Lung (tissue), 12 donors: ENCODE results near the gene RAI1. TPM values are rescaled to one million over a fixed set of nuclear protein-coding genes. Genes with fewer than 3 reads are reported as not detected.

ENCODE experiments used
- ATAC-seq: fragments of 200-7000 bp; cut with Tn5 transposase; one replicate; pipeline ENCODE4 v1.9.1; 2020; ENCODE audit warnings: moderate number of reproducible peaks; ENCODE audit not compliant: insufficient read depth, low FRiP score
- DNase-seq, 3 donors: peaks; one replicate each; pipeline ENCODE4 v3.0.0-alpha.2; 2013 to 2017
- H3K27ac ChIP-seq, 2 donors: one replicate each; pipeline ENCODE4 v1.5.1; 2013; ENCODE audit warnings: mild to moderate bottlenecking in 2 of 2, moderate library complexity in 2 of 2, control low read depth in 1 of 2, inconsistent platforms in 1 of 2, low read depth in 1 of 2, low read length in 1 of 2
- H3K27me3 ChIP-seq, 3 donors: one replicate each; pipeline ENCODE4 v1.5.1; 2013; ENCODE audit warnings: low read length in 2 of 3; ENCODE audit not compliant: control insufficient read depth in 3 of 3, insufficient read depth in 3 of 3
- H3K36me3 ChIP-seq, 4 donors: one replicate each; pipeline ENCODE4 v1.5.1; 2013; ENCODE audit warnings: low read length in 4 of 4, mild to moderate bottlenecking in 1 of 4, moderate library complexity in 1 of 4; ENCODE audit not compliant: control insufficient read depth in 4 of 4, insufficient read depth in 4 of 4
- H3K4me1 ChIP-seq, 5 donors: one replicate each; pipeline ENCODE4 v1.5.1; 2013; ENCODE audit warnings: low read length in 5 of 5, mild to moderate bottlenecking in 2 of 5, moderate library complexity in 1 of 5; ENCODE audit not compliant: control insufficient read depth in 5 of 5, insufficient read depth in 5 of 5
- H3K4me3 ChIP-seq: one replicate; pipeline ENCODE4 v1.5.1; 2013; ENCODE audit warnings: mild to moderate bottlenecking, control low read depth, moderate library complexity
- H3K9ac ChIP-seq, 2 donors: one replicate each; pipeline ENCODE4 v1.5.1; 2013; ENCODE audit warnings: low read length in 2 of 2, control low read depth in 1 of 2; ENCODE audit not compliant: insufficient read depth in 1 of 2
- H3K9me3 ChIP-seq, 4 donors: one replicate each; pipeline ENCODE4 v1.5.1; 2013; ENCODE audit warnings: low read length in 3 of 4, mild to moderate bottlenecking in 1 of 4, moderate library complexity in 1 of 4; ENCODE audit not compliant: control insufficient read depth in 4 of 4, insufficient read depth in 3 of 4
- WGBS, 2 donors: extraction: QIAGEN DNeasy Blood & Tissue Kit; methylation state at CpG; one replicate each; pipeline ENCODE4 v1.1.7; 2013; 5-methylcytosine and 5-hydroxymethylcytosine counted together
- polyA plus RNA-seq, 2 donors: library from polyadenylated mRNA; stranded (reverse); fragments of 200-250 nt; gene quantifications; one replicate each; pipeline ENCODE4 v1.2.1, GENCODE V29; 2013
- total RNA-seq, 2 donors: library from RNA; depleted of rRNA in 1 of 2; stranded (reverse); fragments of >200 nt in 1 of 2; gene quantifications; one replicate each; pipeline ENCODE4 v1.2.1, GENCODE V29; 2014 to 2021
- TF ChIP-seq, protein P1 (sequence below): IDR thresholded peaks from 2 replicates; pipeline ENCODE4 v1.5.1; 2012; ENCODE audit warnings: mild to moderate bottlenecking; ENCODE audit errors: control extremely low read depth, extremely low read depth
- donor health status: control.
- donor health status: control.
- donor health status: Bipolar disorder and iron deficiency.
- donor health status: healthy.
- donor health status: DM: yes; HTN: yes; CAD: no.

Gene RAI1
- total and polyA plus RNA-seq, 4 donors, result 14.5 to 44.4 (median 28.3) TPM

DNA sequence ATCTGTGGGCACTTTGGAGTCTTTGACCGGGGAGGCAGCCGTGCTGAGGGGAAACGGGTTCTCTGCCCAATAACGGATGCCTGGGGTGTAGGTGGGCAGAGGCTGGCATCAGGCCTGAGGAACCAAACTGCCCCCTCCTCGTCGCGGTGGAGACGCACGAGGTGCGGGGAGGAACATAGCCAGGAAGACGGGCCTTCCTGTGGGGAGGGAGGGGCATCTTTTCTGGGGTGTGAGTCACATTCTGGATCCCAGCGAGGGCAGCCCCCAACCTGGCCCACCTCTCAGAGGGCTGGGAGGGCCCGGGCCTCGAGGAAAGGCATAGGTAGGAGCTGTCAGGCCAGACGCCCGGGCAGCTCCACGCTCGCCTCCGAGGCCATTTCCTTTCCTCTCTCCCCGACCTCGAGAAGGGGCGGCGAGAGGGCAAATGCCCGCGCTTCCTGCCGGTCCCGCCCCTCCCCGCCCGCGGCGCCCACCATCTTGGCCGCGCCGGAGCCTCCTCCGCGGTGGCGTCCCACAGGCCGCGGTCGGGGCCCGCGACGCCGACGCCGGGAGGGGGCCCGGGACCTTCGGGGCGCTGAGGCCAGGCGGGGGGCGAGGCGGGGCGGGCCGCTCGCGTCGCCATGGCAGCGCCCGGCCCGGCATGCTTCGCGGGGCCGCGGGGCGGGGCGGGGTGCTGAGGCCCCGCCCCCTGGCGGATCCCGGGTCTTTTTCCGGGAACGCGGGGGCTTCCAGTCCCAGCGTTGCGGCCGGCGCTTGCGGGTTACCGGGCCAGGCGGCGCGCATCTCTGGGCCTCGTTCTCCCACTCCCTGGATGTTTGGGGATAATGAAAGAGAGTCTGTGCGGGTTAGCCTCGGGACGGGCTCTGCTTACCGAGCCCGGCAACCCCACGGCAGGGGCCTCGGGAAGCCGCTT is 13.2 kb downstream of the RAI1 start:
- peak overlapping the region; percentile 98 to 99 for H3K27ac ChIP-seq
- 1% methylated on average over 77 to 90 of the region's 90 CpGs for WGBS, 2 donors
- H3K4me1 ChIP-seq, result peaks cover 20 to 77% (median 50%) of the 10 kb centered on the region in 5 donors
- H3K4me3 ChIP-seq, result peak overlapping the region; percentile 64
- H3K27me3 ChIP-seq, result no peaks in the 10 kb centered on the region
- H3K36me3 ChIP-seq, result no peaks in the 10 kb centered on the region
- TF ChIP-seq, protein P1, sequence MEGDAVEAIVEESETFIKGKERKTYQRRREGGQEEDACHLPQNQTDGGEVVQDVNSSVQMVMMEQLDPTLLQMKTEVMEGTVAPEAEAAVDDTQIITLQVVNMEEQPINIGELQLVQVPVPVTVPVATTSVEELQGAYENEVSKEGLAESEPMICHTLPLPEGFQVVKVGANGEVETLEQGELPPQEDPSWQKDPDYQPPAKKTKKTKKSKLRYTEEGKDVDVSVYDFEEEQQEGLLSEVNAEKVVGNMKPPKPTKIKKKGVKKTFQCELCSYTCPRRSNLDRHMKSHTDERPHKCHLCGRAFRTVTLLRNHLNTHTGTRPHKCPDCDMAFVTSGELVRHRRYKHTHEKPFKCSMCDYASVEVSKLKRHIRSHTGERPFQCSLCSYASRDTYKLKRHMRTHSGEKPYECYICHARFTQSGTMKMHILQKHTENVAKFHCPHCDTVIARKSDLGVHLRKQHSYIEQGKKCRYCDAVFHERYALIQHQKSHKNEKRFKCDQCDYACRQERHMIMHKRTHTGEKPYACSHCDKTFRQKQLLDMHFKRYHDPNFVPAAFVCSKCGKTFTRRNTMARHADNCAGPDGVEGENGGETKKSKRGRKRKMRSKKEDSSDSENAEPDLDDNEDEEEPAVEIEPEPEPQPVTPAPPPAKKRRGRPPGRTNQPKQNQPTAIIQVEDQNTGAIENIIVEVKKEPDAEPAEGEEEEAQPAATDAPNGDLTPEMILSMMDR, result no peak
- ATAC-seq (peak; percentile 77), DNase-seq (peak; percentile 76 to 79 (median 79))
- H3K9ac ChIP-seq, result peak overlapping the region; percentile 26 to 56
- peaks cover 0 to 2% (median 0%) of the 10 kb centered on the region in 4 donors for H3K9me3 ChIP-seq

DNA sequence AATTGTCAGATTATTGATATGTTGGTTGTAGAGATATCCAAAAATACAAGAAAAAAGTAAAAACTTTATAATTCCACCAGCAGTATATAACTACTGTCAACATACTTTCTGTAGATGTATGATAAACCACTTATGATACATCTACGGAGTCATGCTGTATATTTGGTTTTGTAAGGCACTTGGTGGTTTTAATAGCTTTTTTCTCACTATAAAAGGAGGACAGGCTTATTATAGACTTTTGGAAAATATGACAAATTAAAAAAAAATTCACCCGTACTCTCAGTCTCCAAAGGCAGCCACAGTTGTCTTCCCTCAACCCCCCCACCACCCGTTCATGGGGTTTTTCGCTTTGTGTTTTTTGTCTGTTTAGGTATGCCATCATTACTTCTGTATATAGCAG is 14.8 kb downstream of the RAI1 start:
- Histone ChIP-seq H3K4me1 (peaks cover 20 to 86% (median 44%) of the 10 kb centered on the region in 5 donors), H3K27ac (peak overlapping the region in 1 of 2 donors; percentile 98), H3K9ac (peak overlapping the region in 1 of 2 donors; percentile 17), H3K36me3 (no peaks in the 10 kb centered on the region), H3K4me3 (no peak overlapping the region), H3K9me3 (peaks cover 0 to 2% (median 0%) of the 10 kb centered on the region in 4 donors), H3K27me3 (no peaks in the 10 kb centered on the region)
- DNase-seq (no peak), ATAC-seq (no peak)
- TF ChIP-seq, protein P1, result no peak
- WGBS, 2 donors, result 82 to 90% methylated on average over 4 of the region's 4 CpGs

DNA sequence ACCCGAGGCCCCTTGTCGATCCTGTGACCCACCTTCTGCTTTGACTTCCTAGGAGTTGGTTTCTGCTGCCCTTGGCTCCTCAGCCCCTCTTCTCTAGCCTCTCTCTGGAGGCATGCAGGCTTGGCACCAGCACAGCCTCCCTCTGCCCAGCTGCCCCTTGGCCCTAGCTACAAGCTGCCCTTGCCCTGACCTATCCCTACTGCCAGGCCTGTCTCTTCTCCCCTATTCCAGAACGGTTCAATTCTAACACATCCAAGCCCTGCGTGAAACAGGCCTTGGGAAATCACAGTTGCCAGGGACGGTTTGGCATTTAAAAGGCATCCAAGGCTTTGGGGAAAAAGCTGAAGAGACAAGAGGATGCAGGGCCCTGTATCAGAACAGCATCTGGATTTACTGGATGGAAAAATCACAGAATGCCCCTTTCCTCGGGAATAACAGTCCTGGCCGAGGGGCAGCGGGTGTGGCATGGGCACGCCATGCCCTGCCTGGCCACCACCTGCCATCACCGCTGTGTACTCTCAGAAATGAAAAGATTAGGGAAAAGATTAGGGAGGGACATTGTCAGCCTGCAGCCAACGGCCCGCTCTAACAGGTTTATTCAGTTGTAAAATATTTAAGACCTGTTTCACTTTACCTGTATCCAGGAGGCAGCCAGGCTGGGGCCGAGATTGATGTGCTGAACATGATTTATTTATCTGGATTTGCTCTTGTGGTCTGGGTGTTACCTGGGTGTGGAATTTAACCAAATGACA is 15.8 kb downstream of the RAI1 start:
- peaks cover 20 to 76% (median 43%) of the 10 kb centered on the region in 5 donors for H3K4me1 ChIP-seq
- ATAC-seq (no peak), DNase-seq (no peak)
- no peaks in the 10 kb centered on the region for H3K9me3 ChIP-seq
- H3K27me3 ChIP-seq, result no peaks in the 10 kb centered on the region
- TF ChIP-seq, protein P1, result no peak
- no peak overlapping the region for H3K9ac ChIP-seq
- H3K27ac ChIP-seq, result peak overlapping the region; percentile 14 to 66
- WGBS, 2 donors, result 72 to 78% methylated on average over 13 of the region's 13 CpGs
- peaks cover 0 to 2% (median 0%) of the 10 kb centered on the region in 4 donors for H3K36me3 ChIP-seq
- no peak overlapping the region for H3K4me3 ChIP-seq
